CD8-positive, alpha-beta memory T cell (primary cell): ENCODE data around the gene OPA1. TPM values are rescaled to one million over a fixed set of nuclear protein-coding genes. Genes with fewer than 3 reads are reported as not detected.

Experiments
- CTCF ChIA-PET: fragments of 350-600 bp; sonication (Branson Sonifier 250); formaldehyde crosslinking; loops from one replicate; lab custom pipeline; 2021; ENCODE audit warnings: antibody characterized with exemption; lab: Charles Lee
- POLR2A ChIA-PET: fragments of 350-600 bp; sonication (Branson Sonifier 250); formaldehyde crosslinking; loops from one replicate; lab custom pipeline; 2021; ENCODE audit warnings: antibody characterized with exemption; lab: Charles Lee
- DNase-seq, 5 donors: peaks; one replicate each; pipeline versions ENCODE4 v3.0.0 to v3.0.0-alpha.2; 2020 to 2022; ENCODE audit warnings: mixed read lengths in 1 of 5
- H3K27ac ChIP-seq: one replicate; pipeline ENCODE4 v1.7.0; 2013; ENCODE audit warnings: low read depth, mild to moderate bottlenecking, low read length, moderate library complexity
- H3K27me3 ChIP-seq: 2 replicates; pipeline ENCODE4 v1.7.0; 2013; ENCODE audit warnings: low read length, mild to moderate bottlenecking; ENCODE audit not compliant: insufficient read depth, poor library complexity, severe bottlenecking
- H3K36me3 ChIP-seq: 2 replicates; pipeline ENCODE4 v1.7.0; 2013; ENCODE audit warnings: mild to moderate bottlenecking, low read length, moderate library complexity; ENCODE audit not compliant: insufficient read depth
- H3K4me1 ChIP-seq: 2 replicates; pipeline ENCODE4 v1.7.0; 2013; ENCODE audit warnings: mild to moderate bottlenecking, low read length, moderate library complexity; ENCODE audit not compliant: insufficient read depth
- H3K4me3 ChIP-seq: 2 replicates; pipeline ENCODE4 v1.7.0; 2013; ENCODE audit warnings: mild to moderate bottlenecking, low read length
- H3K9me3 ChIP-seq: 2 replicates; pipeline ENCODE4 v1.7.0; 2013; ENCODE audit warnings: mild to moderate bottlenecking, low read length
- H3K27ac Mint-ChIP-seq, 8 donors: one replicate each; pipeline ENCODE4 v1.8.0; 2020 to 2021; ENCODE audit warnings: mixed read lengths in 8 of 8, mild to moderate bottlenecking in 6 of 8, inconsistent platforms in 3 of 8, moderate library complexity in 3 of 8
- H3K27me3 Mint-ChIP-seq, 2 donors: one replicate each; pipeline ENCODE4 v1.8.0; 2020 to 2021; ENCODE audit warnings: mixed read lengths in 2 of 2, mild to moderate bottlenecking in 1 of 2, moderate library complexity in 1 of 2
- H3K36me3 Mint-ChIP-seq, 3 donors: one replicate each; pipeline ENCODE4 v1.8.0; 2020 to 2021; ENCODE audit warnings: mixed read lengths in 3 of 3, inconsistent platforms in 1 of 3, mild to moderate bottlenecking in 1 of 3
- H3K4me1 Mint-ChIP-seq, 3 donors: one replicate each; pipeline ENCODE4 v1.8.0; 2020 to 2021; ENCODE audit warnings: mixed read lengths in 3 of 3, inconsistent platforms in 1 of 3, mild to moderate bottlenecking in 1 of 3
- H3K4me3 Mint-ChIP-seq, 7 donors: one replicate each; pipeline ENCODE4 v1.8.0; 2020 to 2021; ENCODE audit warnings: mixed read lengths in 7 of 7, mild to moderate bottlenecking in 6 of 7, moderate library complexity in 4 of 7, inconsistent platforms in 2 of 7
- H3K9me3 Mint-ChIP-seq, 5 donors: one replicate each; pipeline ENCODE4 v1.8.0; 2020 to 2022; ENCODE audit warnings: mixed read lengths in 5 of 5, mild to moderate bottlenecking in 3 of 5, moderate library complexity in 2 of 5, inconsistent platforms in 1 of 5
- polyA plus RNA-seq: library from polyadenylated mRNA; unstranded; fragments of 300-500 nt; fragmentation: Illumina TruSeq; gene quantifications from one replicate; pipeline ENCODE4 v1.2.3, GENCODE V29; 2021
- total RNA-seq, 2 experiments: library from RNA; stranded (reverse); gene quantifications; one replicate each; pipeline ENCODE4 v1.2.3, GENCODE V29; 2021

The OPA1 gene
- total and polyA plus RNA-seq, 3 experiments from 2014 or later, result 25.4 to 93.7 (median 86.1) TPM

- CTCF ChIA-PET, result no interaction called here
- DNase-seq, result no peak
- POLR2A ChIA-PET, result no interaction called here
Observed at GRCh38 chr3:193728429-193729087, 135.6 kb downstream of the OPA1 start.

DNA sequence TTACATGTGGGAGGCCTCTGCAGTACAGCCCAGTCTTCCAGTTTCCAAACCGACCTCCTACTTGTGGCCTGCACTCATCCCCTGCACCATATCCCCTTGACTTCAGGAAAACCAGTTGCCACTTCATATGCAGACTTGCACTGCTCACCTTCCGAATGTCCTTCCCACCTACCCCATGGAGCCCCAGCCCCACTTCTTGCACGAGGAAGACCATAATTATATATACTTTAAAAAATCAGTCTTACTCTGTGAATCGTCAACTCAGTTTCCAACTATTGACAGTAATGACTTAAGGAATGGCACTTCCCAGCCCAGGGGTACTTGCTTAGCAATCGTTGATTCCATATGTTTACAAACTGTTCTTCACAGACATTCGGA lies 136.1 kb downstream of the OPA1 start:
- CTCF ChIA-PET, result no interaction called here
- Mint-ChIP-seq H3K27ac (no peak overlapping the region), H3K4me1 (no peaks in the 10 kb centered on the region), H3K27me3 (peaks cover 2 to 26% of the 10 kb centered on the region in 2 donors), H3K36me3 (no peaks in the 10 kb centered on the region), H3K4me3 (no peak overlapping the region), H3K9me3 (no peaks in the 10 kb centered on the region)
- Histone ChIP-seq H3K27ac (no peak overlapping the region), H3K4me3 (no peak overlapping the region), H3K36me3 (no peaks in the 10 kb centered on the region), H3K9me3 (no peaks in the 10 kb centered on the region), H3K27me3 (no peaks in the 10 kb centered on the region), H3K4me1 (no peaks in the 10 kb centered on the region)
- POLR2A ChIA-PET, result no interaction called here
- no peak for DNase-seq

More at GRCh38 chr3:193728429-193729087, 135.6 kb downstream of the OPA1 start:
- H3K4me3 ChIP-seq, result no peak overlapping the region
- H3K36me3 Mint-ChIP-seq, result no peaks in the 10 kb centered on the region
- peaks cover 2 to 29% of the 10 kb centered on the region in 2 donors for H3K27me3 Mint-ChIP-seq
- no peaks in the 10 kb centered on the region for H3K4me1 ChIP-seq
- no peaks in the 10 kb centered on the region for H3K36me3 ChIP-seq
- no peaks in the 10 kb centered on the region for H3K9me3 Mint-ChIP-seq
- no peaks in the 10 kb centered on the region for H3K4me1 Mint-ChIP-seq
- no peaks in the 10 kb centered on the region for H3K9me3 ChIP-seq
- no peaks in the 10 kb centered on the region for H3K27me3 ChIP-seq
- no peak overlapping the region for H3K4me3 Mint-ChIP-seq
- no peak overlapping the region for H3K27ac ChIP-seq
- H3K27ac Mint-ChIP-seq, result no peak overlapping the region

DNA sequence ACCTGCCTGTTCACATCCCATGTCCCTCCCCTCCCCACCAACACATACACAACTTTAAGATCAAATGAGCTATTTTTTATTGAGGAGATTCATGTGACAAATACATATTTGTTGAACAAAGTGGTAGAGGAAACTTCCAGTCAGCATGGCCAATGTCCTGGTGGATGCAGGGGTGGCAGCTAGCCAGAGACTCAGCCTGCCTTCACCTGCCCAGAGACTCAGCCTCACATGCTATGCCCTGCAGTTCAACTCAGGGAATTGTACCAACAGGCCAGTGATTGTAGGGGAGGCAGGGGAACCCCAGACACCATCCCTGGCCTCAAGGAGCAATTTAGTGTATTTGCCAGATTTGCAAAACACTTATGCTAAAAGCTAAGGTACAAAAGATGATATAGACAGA lies 136.6 kb downstream of the OPA1 start:
- ChIA-PET POLR2A (no interaction called here), CTCF (no interaction called here)
- Histone ChIP-seq H3K4me3 (no peak overlapping the region), H3K36me3 (no peaks in the 10 kb centered on the region), H3K27me3 (no peaks in the 10 kb centered on the region), H3K27ac (no peak overlapping the region), H3K4me1 (no peaks in the 10 kb centered on the region), H3K9me3 (no peaks in the 10 kb centered on the region)
- DNase-seq, result no peak
- H3K36me3 Mint-ChIP-seq, result no peaks in the 10 kb centered on the region
- no peak overlapping the region for H3K27ac Mint-ChIP-seq
- no peaks in the 10 kb centered on the region for H3K4me1 Mint-ChIP-seq
- peaks cover 2 to 22% of the 10 kb centered on the region in 2 donors for H3K27me3 Mint-ChIP-seq
- H3K4me3 Mint-ChIP-seq, result no peak overlapping the region
- no peaks in the 10 kb centered on the region for H3K9me3 Mint-ChIP-seq

DNA sequence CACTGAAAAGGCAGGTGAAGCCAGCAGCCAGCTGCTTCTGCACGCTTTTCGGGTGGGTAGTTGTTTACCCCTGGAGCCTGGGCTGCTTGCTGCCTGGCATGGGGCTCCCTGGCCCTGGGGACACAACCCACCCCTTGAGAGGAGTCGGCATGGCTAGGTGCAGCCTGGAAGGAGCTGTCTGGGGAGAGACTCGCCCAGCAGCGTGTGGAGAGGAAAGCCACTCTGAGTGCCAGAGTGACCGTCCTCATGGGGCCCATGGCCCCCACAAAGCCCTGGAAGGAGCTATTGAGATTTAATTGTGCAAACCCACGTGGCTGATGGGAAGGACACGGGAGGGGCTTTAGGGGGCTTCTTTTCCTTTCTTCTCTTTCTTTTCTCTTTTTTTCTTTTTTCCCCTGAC lies 137.5 kb downstream of the OPA1 start:
- no peak overlapping the region for H3K27ac Mint-ChIP-seq
- no peaks in the 10 kb centered on the region for H3K36me3 Mint-ChIP-seq
- peaks cover 2 to 22% of the 10 kb centered on the region in 2 donors for H3K27me3 Mint-ChIP-seq
- no peaks in the 10 kb centered on the region for H3K4me1 Mint-ChIP-seq
- DNase-seq, result no peak
- no peak overlapping the region for H3K4me3 Mint-ChIP-seq
- Histone ChIP-seq H3K36me3 (no peaks in the 10 kb centered on the region), H3K4me3 (no peak overlapping the region), H3K27ac (no peak overlapping the region), H3K9me3 (no peaks in the 10 kb centered on the region), H3K27me3 (no peaks in the 10 kb centered on the region), H3K4me1 (no peaks in the 10 kb centered on the region)
- no peaks in the 10 kb centered on the region for H3K9me3 Mint-ChIP-seq
- CTCF ChIA-PET, result no interaction called here
- POLR2A ChIA-PET, result no interaction called here

DNA sequence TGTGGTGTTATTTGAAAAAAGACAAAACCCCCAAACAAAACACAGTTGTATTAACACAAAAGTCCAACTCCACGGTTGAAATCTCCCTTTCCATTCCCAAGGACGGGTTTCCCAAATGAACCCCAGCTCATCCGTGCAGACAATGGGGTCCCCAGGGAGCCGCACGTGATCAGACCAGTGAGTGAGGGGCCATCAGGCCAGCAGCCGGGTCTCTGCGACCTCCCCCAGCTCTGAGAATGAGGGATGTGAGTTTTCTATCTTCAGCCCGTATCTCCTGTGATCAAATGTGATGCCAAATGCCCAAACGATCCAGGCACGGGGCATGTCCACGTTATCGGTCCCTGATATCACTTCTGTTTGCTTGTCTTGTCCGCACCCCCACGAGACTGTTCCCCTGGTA lies 138.0 kb downstream of the OPA1 start:
- CTCF ChIA-PET, result no interaction called here
- H3K4me3 ChIP-seq, result no peak overlapping the region

GRCh38 chr3:193731656-193732055 lies 138.6 kb downstream of the OPA1 start:
- Mint-ChIP-seq H3K27ac (no peak overlapping the region), H3K4me1 (no peaks in the 10 kb centered on the region), H3K9me3 (no peaks in the 10 kb centered on the region), H3K4me3 (no peak overlapping the region), H3K36me3 (no peaks in the 10 kb centered on the region), H3K27me3 (peaks cover 2 to 22% of the 10 kb centered on the region in 2 donors)
- no peaks in the 10 kb centered on the region for H3K27me3 ChIP-seq
- no peaks in the 10 kb centered on the region for H3K9me3 ChIP-seq
- H3K36me3 ChIP-seq, result no peaks in the 10 kb centered on the region
- no peak for DNase-seq
- H3K4me1 ChIP-seq, result no peaks in the 10 kb centered on the region
- POLR2A ChIA-PET, result no interaction called here
- H3K4me3 ChIP-seq, result no peak overlapping the region
- CTCF ChIA-PET, result no interaction called here
- no peak overlapping the region for H3K27ac ChIP-seq

More for the DNA sequence above, 138.0 kb downstream of the OPA1 start:
- H3K4me3 Mint-ChIP-seq, result no peak overlapping the region
- no peaks in the 10 kb centered on the region for H3K9me3 Mint-ChIP-seq
- H3K36me3 Mint-ChIP-seq, result no peaks in the 10 kb centered on the region
- H3K27me3 ChIP-seq, result no peaks in the 10 kb centered on the region
- no peaks in the 10 kb centered on the region for H3K9me3 ChIP-seq
- no peaks in the 10 kb centered on the region for H3K36me3 ChIP-seq
- no peak overlapping the region for H3K27ac Mint-ChIP-seq
- DNase-seq, result no peak
- POLR2A ChIA-PET, result no interaction called here
- no peaks in the 10 kb centered on the region for H3K4me1 Mint-ChIP-seq
- no peaks in the 10 kb centered on the region for H3K4me1 ChIP-seq
- H3K27ac ChIP-seq, result no peak overlapping the region
- peaks cover 2 to 22% of the 10 kb centered on the region in 2 donors for H3K27me3 Mint-ChIP-seq

DNA sequence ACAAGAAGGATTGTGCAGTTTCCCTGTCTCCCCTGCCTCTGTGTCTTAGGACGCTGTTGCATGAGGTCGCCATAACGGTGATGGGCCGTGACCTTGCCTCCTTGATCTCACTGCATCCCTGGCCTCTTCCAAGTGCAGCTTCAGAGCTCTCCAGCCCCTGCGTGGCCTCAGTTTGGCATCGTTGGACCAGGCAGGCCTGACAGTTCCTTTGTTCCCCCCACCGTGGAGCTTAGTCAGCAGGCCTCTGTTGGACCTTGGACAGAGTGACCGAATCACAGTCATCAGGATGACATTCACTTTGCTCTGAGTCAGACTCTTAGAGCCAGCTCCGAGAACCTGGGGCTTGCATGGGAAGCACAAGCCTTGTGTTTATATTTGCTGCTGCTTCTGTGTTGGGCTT lies 139.4 kb downstream of the OPA1 start:
- Histone ChIP-seq H3K9me3 (no peaks in the 10 kb centered on the region), H3K36me3 (no peaks in the 10 kb centered on the region), H3K4me3 (no peak overlapping the region), H3K27ac (no peak overlapping the region), H3K4me1 (no peaks in the 10 kb centered on the region), H3K27me3 (no peaks in the 10 kb centered on the region)
- CTCF ChIA-PET, result no interaction called here
- peaks cover 2 to 22% of the 10 kb centered on the region in 2 donors for H3K27me3 Mint-ChIP-seq
- POLR2A ChIA-PET, result no interaction called here
- H3K36me3 Mint-ChIP-seq, result no peaks in the 10 kb centered on the region
- H3K4me3 Mint-ChIP-seq, result no peak overlapping the region
- no peak overlapping the region for H3K27ac Mint-ChIP-seq
- H3K9me3 Mint-ChIP-seq, result no peaks in the 10 kb centered on the region
- DNase-seq, result no peak
- no peaks in the 10 kb centered on the region for H3K4me1 Mint-ChIP-seq

DNA sequence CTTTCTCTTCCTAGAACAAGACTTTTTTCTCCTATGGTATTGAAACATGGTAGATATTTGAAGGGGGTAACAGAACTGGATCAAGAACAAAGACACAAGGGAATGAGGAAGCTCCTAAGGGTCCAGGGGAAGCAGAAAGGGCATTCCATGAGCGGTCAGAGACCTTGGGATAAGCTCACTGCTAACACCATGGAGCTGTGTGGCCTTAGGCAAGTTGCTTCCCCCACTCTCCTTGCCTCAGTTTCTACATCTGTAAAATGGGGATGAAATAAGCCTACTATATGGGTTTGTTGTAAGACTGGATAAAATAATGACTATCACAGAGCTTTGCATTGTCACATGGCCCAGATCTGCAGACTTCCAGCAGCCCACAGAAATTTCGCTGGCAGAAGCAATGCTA lies 139.8 kb downstream of the OPA1 start:
- no peak overlapping the region for H3K27ac ChIP-seq
- H3K4me1 Mint-ChIP-seq, result no peaks in the 10 kb centered on the region
- H3K27me3 ChIP-seq, result no peaks in the 10 kb centered on the region
- POLR2A ChIA-PET, result no interaction called here
- H3K4me1 ChIP-seq, result no peaks in the 10 kb centered on the region
- no peak overlapping the region for H3K4me3 ChIP-seq
- H3K9me3 ChIP-seq, result no peaks in the 10 kb centered on the region
- no peak overlapping the region for H3K27ac Mint-ChIP-seq
- no peaks in the 10 kb centered on the region for H3K9me3 Mint-ChIP-seq
- peaks cover 2 to 22% of the 10 kb centered on the region in 2 donors for H3K27me3 Mint-ChIP-seq
- no peaks in the 10 kb centered on the region for H3K36me3 ChIP-seq
- no peak overlapping the region for H3K4me3 Mint-ChIP-seq
- no peaks in the 10 kb centered on the region for H3K36me3 Mint-ChIP-seq
- CTCF ChIA-PET, result no interaction called here
- DNase-seq, result no peak
